BE2C (cell line): ENCODE data around the gene ZNF25.

Experiments
- DNase-seq: peaks from one replicate; pipeline ENCODE4 v3.0.0-alpha.2; 2020
- H3K27me3 ChIP-seq: fragments of 250-450 bp; sonication (Bioruptor Pico); 2 replicates; pipeline ENCODE4 v1.5.1; 2020; ENCODE audit warnings: mild to moderate bottlenecking
- H3K36me3 ChIP-seq: fragments of 250-450 bp; sonication (Bioruptor Pico); 2 replicates; pipeline ENCODE4 v1.5.1; 2020; ENCODE audit warnings: mild to moderate bottlenecking
- H3K4me1 ChIP-seq: fragments of 250-450 bp; sonication (Bioruptor Pico); 2 replicates; pipeline ENCODE4 v1.5.1; 2020
- H3K4me3 ChIP-seq: 2 replicates; pipeline ENCODE4 v1.5.1; 2011; ENCODE audit warnings: low read depth, low read length
- H3K9me3 ChIP-seq: fragments of 250-450 bp; sonication (Bioruptor Pico); 2 replicates; pipeline ENCODE4 v1.5.1; 2020
- CTCF ChIP-seq: IDR thresholded peaks from 2 replicates; pipeline ENCODE4 v1.5.1; 2012; ENCODE audit warnings: mild to moderate bottlenecking, low read depth, low read length

Gene ZNF25

GRCh38 chr10:37976880-37977203 lies 395 bp upstream of the ZNF25 start:
- no peak for DNase-seq
- no peaks in the 10 kb centered on the region for H3K9me3 ChIP-seq
- H3K27me3 ChIP-seq, result no peaks in the 10 kb centered on the region
- no peaks in the 10 kb centered on the region for H3K36me3 ChIP-seq
- H3K4me1 ChIP-seq, result no peaks in the 10 kb centered on the region
- TF ChIP-seq CTCF, result no peak
- H3K4me3 ChIP-seq, result peak overlapping the region; percentile 69

- H3K27me3 ChIP-seq, result no peaks in the 10 kb centered on the region
- no peaks in the 10 kb centered on the region for H3K36me3 ChIP-seq
- TF ChIP-seq CTCF, result no peak
- DNase-seq, result no peak
- H3K4me3 ChIP-seq, result peak overlapping the region; percentile 69
- no peaks in the 10 kb centered on the region for H3K9me3 ChIP-seq
- H3K4me1 ChIP-seq, result no peaks in the 10 kb centered on the region
Observed at GRCh38 chr10:37975401-37975991, 951 bp downstream of the ZNF25 start.

DNA sequence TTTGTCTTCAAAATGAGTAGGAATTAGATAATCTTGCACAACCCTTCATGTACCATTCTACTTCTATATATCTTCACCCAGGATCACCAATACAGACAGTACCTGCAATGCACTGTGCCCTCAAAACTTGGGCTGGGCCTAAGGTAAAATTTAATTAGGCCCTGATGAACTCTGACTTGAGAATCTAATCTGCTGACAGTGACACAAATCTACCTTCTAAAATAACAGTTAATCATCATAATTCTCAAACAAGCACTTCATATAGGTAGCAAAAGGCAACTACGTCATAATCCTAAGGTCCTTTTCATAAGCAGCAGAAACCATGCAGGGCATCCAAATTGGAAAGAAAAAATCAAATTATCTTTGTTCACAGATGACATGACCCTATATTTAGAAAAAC lies 4.1 kb downstream of the ZNF25 start:
- Histone ChIP-seq H3K36me3 (no peaks in the 10 kb centered on the region), H3K9me3 (no peaks in the 10 kb centered on the region), H3K4me3 (no peak overlapping the region), H3K4me1 (no peaks in the 10 kb centered on the region), H3K27me3 (no peaks in the 10 kb centered on the region)
- TF ChIP-seq CTCF, result no peak
- no peak for DNase-seq

GRCh38 chr10:37965006-37965405 lies 11.4 kb downstream of the ZNF25 start:
- Histone ChIP-seq H3K27me3 (no peaks in the 10 kb centered on the region), H3K36me3 (no peaks in the 10 kb centered on the region), H3K4me1 (no peaks in the 10 kb centered on the region), H3K9me3 (no peaks in the 10 kb centered on the region), H3K4me3 (no peak overlapping the region)
- no peak for DNase-seq
- TF ChIP-seq CTCF, result no peak

- Histone ChIP-seq H3K9me3 (no peaks in the 10 kb centered on the region), H3K36me3 (no peaks in the 10 kb centered on the region), H3K4me1 (no peaks in the 10 kb centered on the region), H3K4me3 (no peak overlapping the region), H3K27me3 (no peaks in the 10 kb centered on the region)
- TF ChIP-seq CTCF, result no peak
- DNase-seq, result no peak
Observed at GRCh38 chr10:37960591-37961137, 15.8 kb downstream of the ZNF25 start.

GRCh38 chr10:37957841-37958240 lies 18.6 kb downstream of the ZNF25 start:
- no peak overlapping the region for H3K4me3 ChIP-seq
- no peaks in the 10 kb centered on the region for H3K9me3 ChIP-seq
- no peak for TF ChIP-seq CTCF
- H3K36me3 ChIP-seq, result no peaks in the 10 kb centered on the region
- H3K4me1 ChIP-seq, result no peaks in the 10 kb centered on the region
- no peaks in the 10 kb centered on the region for H3K27me3 ChIP-seq
- DNase-seq, result no peak
